CD14-positive monocyte (primary cell): ENCODE results near the gene PSORS1C2. TPM values are rescaled to one million over a fixed set of nuclear protein-coding genes. Genes with fewer than 3 reads are reported as not detected.
A peak's percentile ranks its signal among the peaks of the same experiment; 100 is the strongest.

Experiments
- DNase-seq, 3 donors: peaks; one replicate each; pipeline ENCODE4 v3.0.0-alpha.2; 2011 to 2022
- H2AFZ ChIP-seq: 2 replicates; pipeline ENCODE4 v1.6.0; 2012; ENCODE audit warnings: mild to moderate bottlenecking, low read depth, low read length, inconsistent platforms; ENCODE audit not compliant: insufficient read depth, poor library complexity, severe bottlenecking
- H3K27ac ChIP-seq, 2 donors: 1 replicate in 1 of 2; 2 replicates in 1 of 2; pipeline ENCODE4 v1.5.1; 2012 to 2013; ENCODE audit warnings: low read length in 2 of 2, control low read depth in 1 of 2, inconsistent platforms in 1 of 2, low read depth in 1 of 2, mild to moderate bottlenecking in 1 of 2
- H3K27me3 ChIP-seq, 2 donors: one replicate each; pipeline versions ENCODE4 v1.6.0 to v1.6.1; 2011 to 2013; ENCODE audit warnings: low read length in 2 of 2; ENCODE audit not compliant: control insufficient read depth in 2 of 2, insufficient read depth in 2 of 2
- H3K36me3 ChIP-seq, 2 donors: replicated peaks in 1 of 2; 1 replicate in 1 of 2; 2 replicates in 1 of 2; pipeline versions ENCODE4 v1.5.1 to v1.6.1; 2012 to 2013; ENCODE audit warnings: low read length in 2 of 2, control low read depth in 1 of 2, inconsistent platforms in 1 of 2, mild to moderate bottlenecking in 1 of 2; ENCODE audit not compliant: insufficient read depth in 2 of 2, control insufficient read depth in 1 of 2
- H3K4me1 ChIP-seq, 2 donors: 1 replicate in 1 of 2; 2 replicates in 1 of 2; pipeline versions ENCODE4 v1.5.1 to v1.6.1; 2012 to 2013; ENCODE audit warnings: low read length in 2 of 2, control low read depth in 1 of 2, inconsistent platforms in 1 of 2, mild to moderate bottlenecking in 1 of 2, moderate library complexity in 1 of 2; ENCODE audit not compliant: insufficient read depth in 2 of 2, control insufficient read depth in 1 of 2
- H3K4me2 ChIP-seq: replicated peaks from 2 replicates; pipeline ENCODE3; 2012; ENCODE audit warnings: low read length, moderate library complexity, mild to moderate bottlenecking; ENCODE audit not compliant: poor library complexity, severe bottlenecking; ENCODE audit errors: extremely low read depth
- H3K4me3 ChIP-seq, 3 experiments: fragments of 200-600 bp in 1 of 3; sonication (generic) in 1 of 3; replicated peaks in 1 of 3; 1 replicate in 2 of 3; 2 replicates in 1 of 3; pipeline ENCODE4 v1.5.1; 2011 to 2013; ENCODE audit warnings: low read length in 3 of 3, mild to moderate bottlenecking in 3 of 3, control low read depth in 2 of 3, low read depth in 2 of 3, inconsistent platforms in 1 of 3, moderate library complexity in 1 of 3
- H3K79me2 ChIP-seq: 2 replicates; pipeline ENCODE4 v1.6.0; 2012; ENCODE audit warnings: mild to moderate bottlenecking, control low read depth, inconsistent platforms, low read length, moderate library complexity; ENCODE audit not compliant: insufficient read depth
- H3K9ac ChIP-seq: 2 replicates; pipeline ENCODE4 v1.6.0; 2017; ENCODE audit warnings: low read length, mild to moderate bottlenecking; ENCODE audit not compliant: insufficient read depth, poor library complexity, severe bottlenecking
- H3K9me3 ChIP-seq, 2 donors: replicated peaks in 1 of 2; 1 replicate in 1 of 2; 2 replicates in 1 of 2; pipeline versions ENCODE4 v1.5.1 to v1.6.1; 2012 to 2013; ENCODE audit warnings: low read length in 2 of 2, control low read depth in 1 of 2; ENCODE audit not compliant: control insufficient read depth in 1 of 2, insufficient read depth in 1 of 2
- H4K20me1 ChIP-seq: 2 replicates; pipeline ENCODE4 v1.6.0; 2012; ENCODE audit warnings: mild to moderate bottlenecking, low read length, control low read depth, moderate library complexity; ENCODE audit not compliant: insufficient read depth
- H3K27ac Mint-ChIP-seq, 7 donors: one replicate each; pipeline ENCODE4 v1.8.0; 2020; ENCODE audit warnings: mild to moderate bottlenecking in 7 of 7, mixed read lengths in 7 of 7, moderate library complexity in 6 of 7, inconsistent platforms in 2 of 7
- H3K27me3 Mint-ChIP-seq, 3 donors: one replicate each; pipeline ENCODE4 v1.8.0; 2021 to 2022; ENCODE audit warnings: low read depth in 3 of 3, mild to moderate bottlenecking in 3 of 3, mixed read lengths in 3 of 3, moderate library complexity in 3 of 3, inconsistent platforms in 1 of 3
- H3K36me3 Mint-ChIP-seq, 2 donors: one replicate each; pipeline ENCODE4 v1.8.0; 2020; ENCODE audit warnings: mixed read lengths in 2 of 2, inconsistent platforms in 1 of 2, mild to moderate bottlenecking in 1 of 2
- H3K4me1 Mint-ChIP-seq: one replicate; pipeline ENCODE4 v1.8.0; 2020; ENCODE audit warnings: mild to moderate bottlenecking, mixed read lengths
- H3K4me3 Mint-ChIP-seq, 2 donors: one replicate each; pipeline ENCODE4 v1.8.0; 2020; ENCODE audit warnings: mild to moderate bottlenecking in 2 of 2, mixed read lengths in 2 of 2, moderate library complexity in 1 of 2
- H3K9me3 Mint-ChIP-seq, 7 donors: one replicate each; pipeline ENCODE4 v1.8.0; 2020 to 2022; ENCODE audit warnings: mixed read lengths in 7 of 7, mild to moderate bottlenecking in 6 of 7, moderate library complexity in 6 of 7, inconsistent platforms in 2 of 7
- WGBS: methylation state at CpG from one replicate; pipeline ENCODE4 v1.1.5; 2013; ENCODE audit warnings: missing lambda C conversion rate; ENCODE audit not compliant: insufficient coverage; 5-methylcytosine and 5-hydroxymethylcytosine counted together
- intact Hi-C, 2 donors: fragments of 100-400 bp; cut with micrococcal nuclease; formaldehyde crosslinking; loops; one replicate each; pipeline versions ENCODE4 v1.15.0 to v1.15.1; 2023
- polyA plus RNA-seq, 3 donors: library from polyadenylated mRNA; depleted of rRNA in 1 of 3; unstranded in 2 of 3; stranded (reverse) in 1 of 3; fragments of 300-500 nt in 2 of 3; fragments of >200 nt in 1 of 3; fragmentation: Illumina TruSeq in 2 of 3; gene quantifications; 1 replicate in 2 of 3; 2 replicates in 1 of 3; pipeline ENCODE4 v1.2.3, GENCODE V29; 2012 to 2021
- TF ChIP-seq, protein P1 (sequence below): fragments of 200-600 bp; IDR thresholded peaks from one replicate; pipeline ENCODE4 v1.8.0; 2022; ENCODE audit warnings: antibody characterized with exemption, mild to moderate bottlenecking

PSORS1C2 gene
- polyA plus RNA-seq, 3 donors: not detected

DNA sequence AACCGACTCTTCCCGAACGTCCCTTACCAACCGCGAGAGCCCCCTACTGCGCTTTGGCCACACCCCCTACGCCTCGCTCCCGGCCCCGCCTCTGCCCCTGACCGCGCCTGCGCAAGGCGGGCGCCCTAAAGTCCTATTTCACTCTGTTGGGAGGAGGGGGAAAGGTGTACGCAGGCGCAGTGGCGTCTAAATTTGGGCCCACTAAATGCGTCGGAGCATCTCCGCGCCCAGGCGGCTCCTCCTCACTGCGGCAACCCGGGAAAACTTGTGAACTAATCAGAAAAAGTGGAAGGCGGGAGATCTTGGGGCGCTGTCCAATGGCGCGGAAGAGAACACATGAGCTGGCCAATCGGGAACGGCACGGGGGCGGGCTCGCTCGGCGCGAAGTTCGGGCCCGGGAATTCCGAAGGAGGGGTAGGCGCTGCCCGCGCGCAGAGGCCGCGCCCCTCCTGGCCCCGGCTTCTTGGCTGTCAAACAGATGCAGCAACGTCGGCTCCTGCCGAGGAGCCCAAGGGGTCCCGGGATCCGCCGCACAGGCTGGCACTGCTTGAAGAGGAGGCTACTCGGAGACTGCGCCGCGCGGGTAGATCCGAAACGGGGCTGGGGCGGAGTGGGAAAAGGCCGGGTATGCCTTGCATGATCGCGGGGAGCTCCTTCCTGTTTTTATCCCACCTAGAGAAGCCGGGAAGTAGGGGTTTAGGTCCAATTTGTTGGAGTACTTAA lies 19.4 kb upstream of the PSORS1C2 start, which contains the start of gene TCF19:
Gene TCF19, plus strand, starts transcription at position 450 of the 723 bp plus-strand sequence. CDS start 881 bp downstream, outside the sequence.
- Histone ChIP-seq H2AFZ (peak within 1 kb of the TSS; percentile 88), H3K27ac (peak within 1 kb of the TSS; percentile 27 to 65), H3K4me3 (peak within 1 kb of the TSS; percentile 79 to 92 (median 81)), H3K9me3 (no peaks in the 10 kb centered on the region), H3K9ac (peak within 1 kb of the TSS; percentile 69), H3K36me3 (peaks cover 2 to 31% of the 10 kb centered on the region in 2 donors), H4K20me1 (no peaks in the 10 kb centered on the region), H3K27me3 (no peaks in the 10 kb centered on the region), H3K4me1 (peaks cover 17 to 24% of the 10 kb centered on the region in 2 donors), H3K4me2 (peak within 1 kb of the TSS; percentile 99), H3K79me2 (peaks cover 21% of the 10 kb centered on the region)
- Mint-ChIP-seq H3K4me3 (peak within 1 kb of the TSS; percentile 91 to 94), H3K4me1 (peaks cover 31% of the 10 kb centered on the region), H3K9me3 (no peaks in the 10 kb centered on the region), H3K36me3 (peaks cover 14 to 36% of the 10 kb centered on the region in 2 donors), H3K27me3 (peaks cover 0 to 2% (median 0%) of the 10 kb centered on the region in 3 donors), H3K27ac (peak within 1 kb of the TSS; percentile 45 to 90 (median 81))
- intact Hi-C loops: no loop called here
- TF ChIP-seq, protein P1, sequence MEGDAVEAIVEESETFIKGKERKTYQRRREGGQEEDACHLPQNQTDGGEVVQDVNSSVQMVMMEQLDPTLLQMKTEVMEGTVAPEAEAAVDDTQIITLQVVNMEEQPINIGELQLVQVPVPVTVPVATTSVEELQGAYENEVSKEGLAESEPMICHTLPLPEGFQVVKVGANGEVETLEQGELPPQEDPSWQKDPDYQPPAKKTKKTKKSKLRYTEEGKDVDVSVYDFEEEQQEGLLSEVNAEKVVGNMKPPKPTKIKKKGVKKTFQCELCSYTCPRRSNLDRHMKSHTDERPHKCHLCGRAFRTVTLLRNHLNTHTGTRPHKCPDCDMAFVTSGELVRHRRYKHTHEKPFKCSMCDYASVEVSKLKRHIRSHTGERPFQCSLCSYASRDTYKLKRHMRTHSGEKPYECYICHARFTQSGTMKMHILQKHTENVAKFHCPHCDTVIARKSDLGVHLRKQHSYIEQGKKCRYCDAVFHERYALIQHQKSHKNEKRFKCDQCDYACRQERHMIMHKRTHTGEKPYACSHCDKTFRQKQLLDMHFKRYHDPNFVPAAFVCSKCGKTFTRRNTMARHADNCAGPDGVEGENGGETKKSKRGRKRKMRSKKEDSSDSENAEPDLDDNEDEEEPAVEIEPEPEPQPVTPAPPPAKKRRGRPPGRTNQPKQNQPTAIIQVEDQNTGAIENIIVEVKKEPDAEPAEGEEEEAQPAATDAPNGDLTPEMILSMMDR: no peak
- WGBS: under 1% methylated on average over 58 of the region's 65 CpGs
- DNase-seq: peak; percentile 99

DNA sequence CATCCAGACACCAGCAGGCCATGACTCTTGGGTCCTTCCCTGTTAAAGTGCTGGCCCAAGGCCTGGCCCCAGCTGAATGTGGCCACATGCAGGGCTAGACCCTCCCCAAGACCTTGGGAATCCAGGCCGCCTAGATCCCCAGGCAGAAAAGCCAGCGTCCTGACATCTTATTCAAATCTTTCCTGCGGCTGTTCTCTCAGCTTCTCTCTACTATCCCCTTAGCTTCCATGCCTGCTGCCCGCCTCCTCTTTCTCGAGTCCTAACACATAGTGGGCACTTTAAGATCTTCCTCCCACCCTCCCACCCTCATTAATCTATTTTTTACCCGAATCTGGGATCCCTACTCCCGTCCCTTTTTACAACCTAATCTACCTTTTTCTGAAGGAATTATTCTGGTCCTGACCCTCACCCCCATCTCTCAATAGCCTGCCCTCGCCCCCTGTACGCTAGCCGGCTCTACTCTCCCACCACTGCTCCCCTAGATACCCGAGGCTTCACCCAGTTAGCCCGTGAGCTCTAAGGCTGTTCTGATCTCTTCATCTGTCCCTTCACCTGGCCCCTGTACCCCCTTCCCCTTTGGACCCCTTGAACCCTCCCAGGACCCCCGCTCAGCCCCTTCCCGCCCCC lies 18.8 kb upstream of the PSORS1C2 start, which contains the start of gene CCHCR1:
Gene CCHCR1, minus strand, starts transcription at position 290 of the 627 bp plus-strand sequence. Its CDS starts 202 bp downstream, at position 88.
- H3K9me3 ChIP-seq: no peaks in the 10 kb centered on the region
- peaks cover 21% of the 10 kb centered on the region for H3K79me2 ChIP-seq
- no peaks in the 10 kb centered on the region for H3K9me3 Mint-ChIP-seq
- peak within 1 kb of the TSS; percentile 91 to 94 for H3K4me3 Mint-ChIP-seq
- peaks cover 30% of the 10 kb centered on the region for H3K4me1 Mint-ChIP-seq
- peak within 1 kb of the TSS; percentile 45 to 90 (median 81) for H3K27ac Mint-ChIP-seq
- peaks cover 15 to 34% of the 10 kb centered on the region in 2 donors for H3K36me3 Mint-ChIP-seq
- peak within 1 kb of the TSS; percentile 88 for H2AFZ ChIP-seq
- H3K27me3 Mint-ChIP-seq: peaks cover 0 to 2% (median 0%) of the 10 kb centered on the region in 3 donors
- no peaks in the 10 kb centered on the region for H4K20me1 ChIP-seq
- H3K9ac ChIP-seq: peak within 1 kb of the TSS; percentile 69
- TF ChIP-seq, protein P1: no peak
- H3K27me3 ChIP-seq: no peaks in the 10 kb centered on the region
- H3K4me1 ChIP-seq: peaks cover 17 to 24% of the 10 kb centered on the region in 2 donors
- H3K4me2 ChIP-seq: peak within 1 kb of the TSS; percentile 99
- no peak for DNase-seq
- H3K27ac ChIP-seq: peak within 1 kb of the TSS; percentile 27 to 65
- peak within 1 kb of the TSS; percentile 79 to 92 (median 81) for H3K4me3 ChIP-seq
- intact Hi-C loops: no loop called here
- H3K36me3 ChIP-seq: peaks cover 2 to 25% of the 10 kb centered on the region in 2 donors
- WGBS: 19% methylated on average over 12 of the region's 14 CpGs
